ENCODE results near the gene CRLF1. TPM values are rescaled to one million over a fixed set of nuclear protein-coding genes. Genes with fewer than 3 reads are reported as not detected.

The CRLF1 gene
- total RNA-seq, 6 experiments from 2014 or later, result 0.27 to 2.9 (median 1.2) TPM; not detected in 3

DNA sequence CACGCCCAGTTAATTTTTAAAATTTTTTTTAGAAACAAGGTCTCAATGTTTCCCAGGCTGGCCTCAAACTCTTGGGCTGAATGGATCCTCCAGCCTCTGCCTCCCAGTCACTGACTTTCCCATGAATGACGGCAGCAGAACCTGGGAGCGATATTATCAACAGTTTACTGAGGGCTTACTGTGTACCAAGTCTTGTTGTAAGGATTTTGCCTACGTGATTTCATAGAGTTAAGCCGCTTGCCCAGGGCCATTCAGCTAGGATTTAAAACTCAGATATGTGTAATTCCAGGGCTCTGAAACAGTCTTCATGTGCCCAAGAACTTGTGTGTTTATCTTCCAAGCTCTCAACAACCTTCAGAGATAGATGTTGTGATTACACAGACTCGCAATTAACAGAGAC is 55.0 kb downstream of the CRLF1 start:
- ATAC-seq, result no peak
- Histone ChIP-seq H3K36me3 (no peaks in the 10 kb centered on the region), H3K9me3 (no peaks in the 10 kb centered on the region), H3K4me3 (no peak overlapping the region), H3K27ac (no peak overlapping the region), H3K27me3 (no peaks in the 10 kb centered on the region), H3K4me1 (no peaks in the 10 kb centered on the region)
- WGBS (ENCODE audit: insufficient coverage, low coverage, low lambda C conversion rate, missing lambda C conversion rate), result 59% methylated on average over 5 of the region's 6 CpGs
- intact Hi-C loops (cut with DNase I), result no loop called here
- TF ChIP-seq, protein P1, sequence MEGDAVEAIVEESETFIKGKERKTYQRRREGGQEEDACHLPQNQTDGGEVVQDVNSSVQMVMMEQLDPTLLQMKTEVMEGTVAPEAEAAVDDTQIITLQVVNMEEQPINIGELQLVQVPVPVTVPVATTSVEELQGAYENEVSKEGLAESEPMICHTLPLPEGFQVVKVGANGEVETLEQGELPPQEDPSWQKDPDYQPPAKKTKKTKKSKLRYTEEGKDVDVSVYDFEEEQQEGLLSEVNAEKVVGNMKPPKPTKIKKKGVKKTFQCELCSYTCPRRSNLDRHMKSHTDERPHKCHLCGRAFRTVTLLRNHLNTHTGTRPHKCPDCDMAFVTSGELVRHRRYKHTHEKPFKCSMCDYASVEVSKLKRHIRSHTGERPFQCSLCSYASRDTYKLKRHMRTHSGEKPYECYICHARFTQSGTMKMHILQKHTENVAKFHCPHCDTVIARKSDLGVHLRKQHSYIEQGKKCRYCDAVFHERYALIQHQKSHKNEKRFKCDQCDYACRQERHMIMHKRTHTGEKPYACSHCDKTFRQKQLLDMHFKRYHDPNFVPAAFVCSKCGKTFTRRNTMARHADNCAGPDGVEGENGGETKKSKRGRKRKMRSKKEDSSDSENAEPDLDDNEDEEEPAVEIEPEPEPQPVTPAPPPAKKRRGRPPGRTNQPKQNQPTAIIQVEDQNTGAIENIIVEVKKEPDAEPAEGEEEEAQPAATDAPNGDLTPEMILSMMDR (IDR thresholded peaks at IDR 0.05), result no peak
- TF ChIP-seq POLR2A (IDR thresholded peaks at IDR 0.05), result no peak
- no peak for DNase-seq

DNA sequence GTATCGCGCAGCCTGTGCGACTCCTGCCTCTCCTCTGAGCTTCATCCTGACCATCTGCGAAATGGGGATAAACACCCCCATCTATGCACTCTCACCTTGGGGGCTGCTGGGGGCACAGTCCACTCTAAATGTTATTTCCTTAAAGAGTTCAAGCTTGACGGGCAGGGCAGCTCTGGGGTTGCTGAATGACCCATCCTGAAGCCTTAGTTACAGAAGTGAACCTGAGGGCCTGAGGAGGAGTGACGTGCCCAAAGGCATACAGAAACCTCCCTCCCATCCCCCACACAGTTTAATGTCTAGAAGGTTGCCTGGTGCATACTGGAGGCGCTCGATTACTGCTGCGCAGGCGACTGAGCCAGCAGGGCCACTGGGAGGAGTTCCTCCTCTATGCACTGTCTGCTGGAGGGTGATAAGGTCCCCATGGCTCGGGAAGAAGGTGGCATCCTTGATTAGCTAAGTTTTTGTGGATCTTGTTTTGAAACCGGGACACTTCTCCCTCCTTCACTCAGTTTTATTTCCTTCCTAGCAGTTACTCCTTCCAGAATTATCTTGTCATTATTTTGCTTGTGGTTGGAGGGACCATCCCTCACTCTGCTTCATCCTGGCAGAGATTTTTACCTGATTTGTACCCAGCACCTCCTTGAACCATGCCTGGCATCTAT is 62.7 kb downstream of the CRLF1 start:
- DNase-seq, result peak; percentile 54 to 69 (median 57)
- intact Hi-C loops (cut with DNase I), result no loop called here
- 23% methylated on average over 6 of the region's 12 CpGs for WGBS (ENCODE audit: insufficient coverage, low coverage, low lambda C conversion rate, missing lambda C conversion rate)

More for the DNA sequence above, 62.7 kb downstream of the CRLF1 start:
- Histone ChIP-seq H3K4me1 (peaks cover 0 to 10% (median 3%) of the 10 kb centered on the region in 4 donors), H3K4me3 (peak overlapping the region in 2 of 3 donors; percentile 55 to 67), H3K36me3 (peaks cover 0 to 23% (median 1%) of the 10 kb centered on the region in 4 donors), H3K27me3 (no peaks in the 10 kb centered on the region), H3K27ac (peak overlapping the region; percentile 60 to 88 (median 66)), H3K9me3 (no peaks in the 10 kb centered on the region)
- peak; percentile 53 to 73 (median 59) for ATAC-seq
- TF ChIP-seq, protein P1 (IDR thresholded peaks at IDR 0.05), result no peak
- no peak for TF ChIP-seq POLR2A (IDR thresholded peaks at IDR 0.05)

Small RNAs within 50 kb of the gene (small RNA-seq; reads per million reads assigned to genes)
- gene RN7SL155P, result 0 reads per million in 2 experiments

Other genes with a start within 250 kb of the CRLF1 start
- 100 to 1,000 TPM in 2 of 6 experiments, 10 to 100 TPM in 2, 1 to 10 TPM in 1, under 1 TPM in 1; 0.88 to 160 (median 57.5) TPM for gene GDF15, start 220.6 kb downstream of the CRLF1 start, total RNA-seq
- 10 to 100 TPM in 1 of 6 experiments, 1 to 10 TPM in 5; 1.9 to 12.6 (median 3.2) TPM for gene LRRC25, start 209.2 kb downstream of the CRLF1 start, total RNA-seq
- gene SSBP4, start 187.4 kb downstream of the CRLF1 start, total RNA-seq, result 10 to 100 TPM; 12.8 to 23.9 (median 15.9) TPM
- 1 to 10 TPM; 6.5 to 8.3 (median 7.8) TPM for gene ISYNA1, start 168.7 kb downstream of the CRLF1 start, total RNA-seq
- 10 to 100 TPM in 2 of 6 experiments, 1 to 10 TPM in 4; 5.3 to 11.9 (median 8.6) TPM for gene ELL, start 84.7 kb downstream of the CRLF1 start, total RNA-seq
- gene FKBP8, start 63.2 kb downstream of the CRLF1 start, total RNA-seq, result 100 to 1,000 TPM in 3 of 6 experiments, 10 to 100 TPM in 3; 92.7 to 179 (median 118) TPM
- gene KXD1, start 48.9 kb downstream of the CRLF1 start, total RNA-seq, result 10 to 100 TPM; 30.2 to 93.0 (median 36.1) TPM
- 100 to 1,000 TPM; 256 to 470 (median 406) TPM for gene UBA52, start 34.9 kb downstream of the CRLF1 start, total RNA-seq
- gene REX1BD, start 18.0 kb downstream of the CRLF1 start, total RNA-seq, result 10 to 100 TPM; 30.4 to 71.7 (median 45.6) TPM
- under 1 TPM in 2 of 6 experiments, not detected in 4; 0.31 to 0.43 TPM for gene TMEM59L, start 6.1 kb upstream of the CRLF1 start, total RNA-seq
- gene KLHL26, start 30.2 kb upstream of the CRLF1 start, total RNA-seq, result 1 to 10 TPM; 3.8 to 5.0 (median 4.7) TPM
- gene CRTC1, start 76.9 kb upstream of the CRLF1 start, total RNA-seq, result 1 to 10 TPM; 1.7 to 7.2 (median 4.9) TPM
- gene COMP, start 184.5 kb upstream of the CRLF1 start, total RNA-seq, result under 1 TPM in 2 of 6 experiments, not detected in 4; 0.11 to 0.31 TPM
- gene UPF1, start 225.2 kb upstream of the CRLF1 start, total RNA-seq, result 10 to 100 TPM; 34.0 to 61.0 (median 41.3) TPM